ENCODE data around the gene LSM3.

The LSM3 gene

GRCh38 chr3:14143271-14144225 is 35.1 kb upstream of the LSM3 start:
- no peak for DNase-seq

GRCh38 chr3:14144423-14145075 is 34.1 kb upstream of the LSM3 start:
- peak; percentile 19 for DNase-seq

- no peak for DNase-seq
Observed at GRCh38 chr3:14145236-14145635, 33.4 kb upstream of the LSM3 start.

- no peak for DNase-seq
Observed at GRCh38 chr3:14145670-14146380, 32.8 kb upstream of the LSM3 start.

- DNase-seq, result no peak
Observed at GRCh38 chr3:14146381-14147065, 32.1 kb upstream of the LSM3 start.

GRCh38 chr3:14147066-14147435 is 31.6 kb upstream of the LSM3 start:
- no peak for DNase-seq

- no peak for DNase-seq
Observed at GRCh38 chr3:14147617-14148016, 31.0 kb upstream of the LSM3 start.

GRCh38 chr3:14148041-14148985 is 30.3 kb upstream of the LSM3 start:
- no peak for DNase-seq

- DNase-seq, result no peak
Observed at GRCh38 chr3:14150078-14150477, 28.5 kb upstream of the LSM3 start.

- no peak for DNase-seq
Observed at GRCh38 chr3:14150491-14151230, 28.0 kb upstream of the LSM3 start.

GRCh38 chr3:14151471-14152083 is 27.0 kb upstream of the LSM3 start:
- no peak for DNase-seq

- DNase-seq, result no peak
Observed at GRCh38 chr3:14152233-14152962, 26.2 kb upstream of the LSM3 start.

GRCh38 chr3:14152963-14153355 is 25.7 kb upstream of the LSM3 start:
- DNase-seq, result no peak

GRCh38 chr3:14153663-14154062 is 25.0 kb upstream of the LSM3 start:
- no peak for DNase-seq

GRCh38 chr3:14154276-14154675 is 24.3 kb upstream of the LSM3 start:
- no peak for DNase-seq

- no peak for DNase-seq
Observed at GRCh38 chr3:14154895-14155440, 23.6 kb upstream of the LSM3 start.

GRCh38 chr3:14156201-14156600 is 22.4 kb upstream of the LSM3 start:
- DNase-seq, result no peak

- no peak for DNase-seq
Observed at GRCh38 chr3:14156843-14157561, 21.6 kb upstream of the LSM3 start.

GRCh38 chr3:14157951-14158350 is 20.7 kb upstream of the LSM3 start:
- DNase-seq, result no peak
